ENCODE measurements around the gene PDE8B. TPM values are rescaled to one million over a fixed set of nuclear protein-coding genes. Genes with fewer than 3 reads are reported as not detected.

The PDE8B gene
- total RNA-seq, 1 experiment from 2014 or later, result 0.17 TPM

DNA sequence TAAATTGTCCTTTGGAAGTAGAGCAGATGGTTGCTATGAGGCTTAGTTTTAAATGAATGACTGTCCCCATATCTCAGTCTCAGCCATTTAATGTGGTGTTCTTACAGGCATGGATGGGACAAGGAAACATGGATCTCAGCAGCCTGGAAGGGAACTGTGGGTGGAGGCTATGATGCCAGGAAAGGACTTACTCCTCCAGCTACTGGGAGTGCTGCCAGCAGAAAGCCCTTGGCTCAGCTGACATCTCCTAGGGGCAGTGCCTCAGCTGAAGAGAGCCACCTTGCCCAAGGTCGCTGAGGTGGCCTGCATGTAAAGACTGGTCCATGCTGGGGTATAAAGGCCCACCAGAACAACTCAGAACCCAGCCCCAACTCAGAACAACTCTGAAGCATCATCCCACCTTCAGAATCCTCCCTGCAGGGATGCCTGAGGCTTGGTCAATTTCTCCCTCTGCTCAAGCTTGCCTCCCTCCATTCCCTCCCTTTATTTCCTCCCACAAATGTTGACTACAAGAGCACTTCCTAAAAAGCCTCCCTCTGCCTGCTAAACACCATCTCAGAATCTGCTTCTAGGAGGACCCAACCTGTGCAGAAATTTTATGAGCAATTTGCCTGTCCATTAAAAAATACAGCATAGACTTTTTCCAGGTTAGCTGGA lies 1.8 kb upstream of the PDE8B start:
- Histone ChIP-seq H2AFZ (ENCODE audit: low read depth, low read length, poor library complexity, severe bottlenecking) (no peak overlapping the region), H3K4me2 (ENCODE audit: low read length) (no peak overlapping the region), H3K9me3 (ENCODE audit: control insufficient read depth in 1 of 2, insufficient read depth in 1 of 2, low read depth in 1 of 2, low read length in 2 of 2) (no peaks in the 10 kb centered on the region), H3K4me3 (replicated peaks in 1 of 2; ENCODE audit: low read depth in 1 of 2, low read length in 2 of 2) (no peak overlapping the region), H3K4me1 (ENCODE audit: control insufficient read depth in 1 of 2, insufficient read depth in 2 of 2, low read length in 2 of 2) (no peaks in the 10 kb centered on the region), H3K27me3 (ENCODE audit: insufficient read depth, low read length) (no peaks in the 10 kb centered on the region), H3K27ac (ENCODE audit: low read depth, low read length) (no peak overlapping the region), H4K20me1 (ENCODE audit: insufficient read depth) (no peaks in the 10 kb centered on the region), H3K79me2 (ENCODE audit: insufficient read depth, low read length) (no peaks in the 10 kb centered on the region), H3K9me2 (ENCODE audit: insufficient read depth) (no peaks in the 10 kb centered on the region), H3K36me3 (ENCODE audit: control insufficient read depth in 1 of 2, insufficient read depth in 2 of 2, low read length in 2 of 2) (no peaks in the 10 kb centered on the region), H3K9ac (ENCODE audit: low read length) (no peak overlapping the region)
- CTCF ChIA-PET, result no interaction called here
- POLR2A ChIA-PET, result no interaction called here
- RAD21 ChIA-PET (ENCODE audit: low non-redundant PET in 1 of 2, low total read pairs in 2 of 2, uncharacterized antibody in 2 of 2, unreplicated experiment in 2 of 2), result no interaction called here
- ATAC-seq, result no peak
- no peak for DNase-seq (ENCODE audit: low read depth, low spot score)
- no TSS peak for BruUV-seq (replicated peaks)
- intact Hi-C loops (cut with micrococcal nuclease), result no loop called here
- TF ChIP-seq SRF (IDR thresholded peaks at IDR 0.05; ENCODE audit: low read depth) (no peak), ELF1 (IDR thresholded peaks at IDR 0.05; ENCODE audit: borderline replicate concordance, low read depth) (no peak), ZFX (IDR thresholded peaks at IDR 0.05) (no peak), SP1 (IDR thresholded peaks at IDR 0.05; ENCODE audit: low read depth) (no peak), CBX3 (IDR thresholded peaks at IDR 0.05; ENCODE audit: low read depth) (no peak), EZH2phosphoT487 (IDR thresholded peaks at IDR 0.05; ENCODE audit: borderline replicate concordance) (no peak), SIN3A (IDR thresholded peaks at IDR 0.05; ENCODE audit: low read depth) (no peak), TCF7L2 (IDR thresholded peaks at IDR 0.05; ENCODE audit: borderline replicate concordance, extremely low read depth, insufficient read depth, insufficient read length) (no peak), JUND (IDR thresholded peaks at IDR 0.05) (no peak), POLR2AphosphoS5 (IDR thresholded peaks at IDR 0.05; ENCODE audit: low read depth, low read length) (no peak)
- TF ChIP-seq, protein P1, sequence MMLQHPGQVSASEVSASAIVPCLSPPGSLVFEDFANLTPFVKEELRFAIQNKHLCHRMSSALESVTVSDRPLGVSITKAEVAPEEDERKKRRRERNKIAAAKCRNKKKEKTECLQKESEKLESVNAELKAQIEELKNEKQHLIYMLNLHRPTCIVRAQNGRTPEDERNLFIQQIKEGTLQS (IDR thresholded peaks at IDR 0.05), result no peak
- TF ChIP-seq, protein P2, sequence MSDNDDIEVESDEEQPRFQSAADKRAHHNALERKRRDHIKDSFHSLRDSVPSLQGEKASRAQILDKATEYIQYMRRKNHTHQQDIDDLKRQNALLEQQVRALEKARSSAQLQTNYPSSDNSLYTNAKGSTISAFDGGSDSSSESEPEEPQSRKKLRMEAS (IDR thresholded peaks at IDR 0.05), result no peak
- TF ChIP-seq, protein P3, sequence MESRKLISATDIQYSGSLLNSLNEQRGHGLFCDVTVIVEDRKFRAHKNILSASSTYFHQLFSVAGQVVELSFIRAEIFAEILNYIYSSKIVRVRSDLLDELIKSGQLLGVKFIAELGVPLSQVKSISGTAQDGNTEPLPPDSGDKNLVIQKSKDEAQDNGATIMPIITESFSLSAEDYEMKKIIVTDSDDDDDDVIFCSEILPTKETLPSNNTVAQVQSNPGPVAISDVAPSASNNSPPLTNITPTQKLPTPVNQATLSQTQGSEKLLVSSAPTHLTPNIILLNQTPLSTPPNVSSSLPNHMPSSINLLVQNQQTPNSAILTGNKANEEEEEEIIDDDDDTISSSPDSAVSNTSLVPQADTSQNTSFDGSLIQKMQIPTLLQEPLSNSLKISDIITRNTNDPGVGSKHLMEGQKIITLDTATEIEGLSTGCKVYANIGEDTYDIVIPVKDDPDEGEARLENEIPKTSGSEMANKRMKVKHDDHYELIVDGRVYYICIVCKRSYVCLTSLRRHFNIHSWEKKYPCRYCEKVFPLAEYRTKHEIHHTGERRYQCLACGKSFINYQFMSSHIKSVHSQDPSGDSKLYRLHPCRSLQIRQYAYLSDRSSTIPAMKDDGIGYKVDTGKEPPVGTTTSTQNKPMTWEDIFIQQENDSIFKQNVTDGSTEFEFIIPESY (IDR thresholded peaks at IDR 0.05; ENCODE audit: extremely low read depth, insufficient replicate concordance, low read length), result no peak
- TF ChIP-seq, protein P4, sequence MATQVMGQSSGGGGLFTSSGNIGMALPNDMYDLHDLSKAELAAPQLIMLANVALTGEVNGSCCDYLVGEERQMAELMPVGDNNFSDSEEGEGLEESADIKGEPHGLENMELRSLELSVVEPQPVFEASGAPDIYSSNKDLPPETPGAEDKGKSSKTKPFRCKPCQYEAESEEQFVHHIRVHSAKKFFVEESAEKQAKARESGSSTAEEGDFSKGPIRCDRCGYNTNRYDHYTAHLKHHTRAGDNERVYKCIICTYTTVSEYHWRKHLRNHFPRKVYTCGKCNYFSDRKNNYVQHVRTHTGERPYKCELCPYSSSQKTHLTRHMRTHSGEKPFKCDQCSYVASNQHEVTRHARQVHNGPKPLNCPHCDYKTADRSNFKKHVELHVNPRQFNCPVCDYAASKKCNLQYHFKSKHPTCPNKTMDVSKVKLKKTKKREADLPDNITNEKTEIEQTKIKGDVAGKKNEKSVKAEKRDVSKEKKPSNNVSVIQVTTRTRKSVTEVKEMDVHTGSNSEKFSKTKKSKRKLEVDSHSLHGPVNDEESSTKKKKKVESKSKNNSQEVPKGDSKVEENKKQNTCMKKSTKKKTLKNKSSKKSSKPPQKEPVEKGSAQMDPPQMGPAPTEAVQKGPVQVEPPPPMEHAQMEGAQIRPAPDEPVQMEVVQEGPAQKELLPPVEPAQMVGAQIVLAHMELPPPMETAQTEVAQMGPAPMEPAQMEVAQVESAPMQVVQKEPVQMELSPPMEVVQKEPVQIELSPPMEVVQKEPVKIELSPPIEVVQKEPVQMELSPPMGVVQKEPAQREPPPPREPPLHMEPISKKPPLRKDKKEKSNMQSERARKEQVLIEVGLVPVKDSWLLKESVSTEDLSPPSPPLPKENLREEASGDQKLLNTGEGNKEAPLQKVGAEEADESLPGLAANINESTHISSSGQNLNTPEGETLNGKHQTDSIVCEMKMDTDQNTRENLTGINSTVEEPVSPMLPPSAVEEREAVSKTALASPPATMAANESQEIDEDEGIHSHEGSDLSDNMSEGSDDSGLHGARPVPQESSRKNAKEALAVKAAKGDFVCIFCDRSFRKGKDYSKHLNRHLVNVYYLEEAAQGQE (IDR thresholded peaks at IDR 0.05; ENCODE audit: low read depth), result no peak

All from HCT116 (cell line).